GM18867 (cell line): Measurements from ENCODE around the gene NDUFAF7.
"Not testable (repeated sequence)": the region's sequence is repeated elsewhere in the genome, so short reads cannot be mapped to it uniquely, and the experiment has no call there.

ENCODE experiments used
- ATAC-seq: cut with Tn5 transposase; IDR thresholded peaks from one replicate; pipeline ENCODE4 v1.9.1; 2021; ENCODE audit warnings: mild to moderate bottlenecking, moderate library complexity; ENCODE audit not compliant: unreplicated experiment

NDUFAF7 gene, protein sequence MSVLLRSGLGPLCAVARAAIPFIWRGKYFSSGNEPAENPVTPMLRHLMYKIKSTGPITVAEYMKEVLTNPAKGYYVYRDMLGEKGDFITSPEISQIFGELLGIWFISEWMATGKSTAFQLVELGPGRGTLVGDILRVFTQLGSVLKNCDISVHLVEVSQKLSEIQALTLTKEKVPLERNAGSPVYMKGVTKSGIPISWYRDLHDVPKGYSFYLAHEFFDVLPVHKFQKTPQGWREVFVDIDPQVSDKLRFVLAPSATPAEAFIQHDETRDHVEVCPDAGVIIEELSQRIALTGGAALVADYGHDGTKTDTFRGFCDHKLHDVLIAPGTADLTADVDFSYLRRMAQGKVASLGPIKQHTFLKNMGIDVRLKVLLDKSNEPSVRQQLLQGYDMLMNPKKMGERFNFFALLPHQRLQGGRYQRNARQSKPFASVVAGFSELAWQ

DNA sequence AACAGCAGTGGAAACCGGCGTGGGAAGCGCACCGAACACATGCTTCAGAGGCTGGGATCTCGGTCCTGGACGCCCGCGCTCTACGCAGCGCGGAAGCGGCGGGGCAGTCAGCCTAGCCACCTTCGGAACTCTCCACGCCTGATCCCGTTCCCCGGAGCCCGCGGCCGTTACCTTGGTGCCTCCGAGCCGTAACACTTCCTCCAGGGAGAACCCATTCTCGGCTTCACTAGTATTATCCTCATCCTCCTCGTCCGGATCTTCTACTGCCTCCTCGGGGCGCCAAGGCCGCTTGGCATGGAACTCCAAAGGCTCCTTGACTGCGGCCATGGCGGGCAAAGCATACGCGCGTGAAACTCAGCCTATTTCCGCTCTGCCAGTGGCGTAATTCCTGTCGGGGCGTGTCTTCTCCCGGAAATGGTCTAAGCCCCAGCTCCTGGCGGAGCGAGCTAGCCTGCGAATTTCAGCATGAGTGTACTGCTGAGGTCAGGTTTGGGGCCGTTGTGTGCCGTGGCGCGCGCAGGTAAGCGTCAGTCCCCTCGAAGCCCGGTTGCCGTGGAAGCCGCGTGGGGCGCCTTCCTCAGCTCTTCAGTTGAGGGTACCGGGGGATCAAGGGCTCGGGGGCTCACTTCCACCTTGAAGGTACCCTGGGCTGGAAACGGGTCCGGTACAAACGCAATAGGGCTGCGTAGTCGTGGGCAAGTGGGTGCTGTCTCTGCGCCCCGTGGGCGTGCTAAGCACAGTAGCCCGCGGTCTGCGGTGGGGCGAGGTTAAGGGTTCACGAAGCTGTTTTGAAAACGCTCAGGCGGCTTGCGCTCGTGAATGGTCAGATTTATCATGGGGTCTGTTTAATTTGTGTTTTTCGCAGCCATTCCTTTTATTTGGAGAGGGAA lies at the start of gene NDUFAF7, which contains the start of gene CEBPZ:
Gene NDUFAF7, plus strand, starts transcription at position 418 of the 890 bp plus-strand sequence. Its CDS starts 48 bp downstream, at position 466.
Gene CEBPZ, minus strand, starts transcription at position 356 of the 890 bp plus-strand sequence. Its CDS starts 29 bp downstream, at position 327.
- peak; percentile 97 for ATAC-seq

DNA sequence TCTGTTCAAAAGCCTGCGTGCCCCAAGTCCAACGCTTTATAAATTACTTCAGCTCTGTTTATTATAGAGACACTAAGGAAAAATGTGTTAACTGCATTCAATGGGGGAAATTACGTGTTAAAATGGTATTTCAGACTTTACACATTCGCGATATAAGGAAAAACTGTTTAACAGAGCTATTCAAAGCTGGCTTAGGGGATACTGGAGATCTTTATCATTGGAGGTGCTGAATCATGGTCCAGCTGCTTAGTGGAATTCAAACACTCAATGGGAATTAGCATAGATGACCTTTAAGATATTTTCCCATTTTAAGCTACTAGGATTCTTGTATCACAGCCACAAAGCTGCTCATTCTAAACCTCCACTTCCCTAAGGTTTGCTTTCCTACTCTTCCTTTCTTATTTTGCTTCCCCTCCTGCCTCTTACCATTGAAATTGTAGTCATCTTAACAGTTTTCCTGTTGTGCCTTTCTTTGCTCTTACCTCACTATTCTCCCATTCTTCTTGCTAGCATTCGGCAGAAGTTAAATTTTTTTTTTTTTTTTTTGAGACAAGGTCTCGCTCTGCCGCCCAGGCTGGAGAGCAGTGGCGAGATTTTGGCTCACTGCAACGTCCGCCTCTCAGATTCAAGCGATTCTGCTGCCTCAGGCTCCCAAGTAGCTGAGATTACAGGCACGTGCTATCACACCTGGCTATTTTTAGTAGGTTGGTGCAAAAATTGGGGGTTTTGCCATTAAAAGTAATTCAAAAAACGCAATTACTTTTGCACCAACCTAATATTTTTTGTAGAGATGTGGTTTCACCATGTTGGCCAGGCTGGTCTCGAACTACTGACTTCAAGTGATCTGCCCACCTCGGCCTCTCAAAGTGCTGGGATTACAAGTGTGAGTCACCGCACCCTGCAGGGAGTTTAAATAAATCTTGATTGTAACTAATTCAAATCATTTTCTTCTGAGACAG lies 49.5 kb upstream of the NDUFAF7 start:
- ATAC-seq: no peak

DNA sequence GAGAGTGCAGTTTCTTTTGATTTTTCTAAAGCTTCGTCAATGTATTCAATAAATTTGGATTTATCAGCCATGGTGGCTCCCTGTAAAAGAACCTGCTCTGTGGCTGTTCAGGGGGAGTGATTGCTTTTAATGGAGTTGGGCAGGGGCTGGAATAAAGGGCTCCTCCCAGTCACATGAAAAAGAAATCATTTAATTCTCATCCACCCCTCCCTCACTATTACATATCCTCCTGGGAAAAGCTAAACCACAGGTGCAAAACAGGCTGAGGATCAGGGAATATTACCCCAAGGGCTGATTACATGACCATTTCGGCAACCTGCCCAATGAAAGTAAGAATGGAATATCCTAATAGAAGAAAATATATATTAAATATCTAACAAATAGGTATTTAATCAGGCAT lies 42.9 kb upstream of the NDUFAF7 start, which contains the start of gene SULT6B1:
Gene SULT6B1, minus strand, starts transcription at position 101 of the 400 bp plus-strand sequence. Its CDS starts 30 bp downstream, at position 71.
- no peak for ATAC-seq

DNA sequence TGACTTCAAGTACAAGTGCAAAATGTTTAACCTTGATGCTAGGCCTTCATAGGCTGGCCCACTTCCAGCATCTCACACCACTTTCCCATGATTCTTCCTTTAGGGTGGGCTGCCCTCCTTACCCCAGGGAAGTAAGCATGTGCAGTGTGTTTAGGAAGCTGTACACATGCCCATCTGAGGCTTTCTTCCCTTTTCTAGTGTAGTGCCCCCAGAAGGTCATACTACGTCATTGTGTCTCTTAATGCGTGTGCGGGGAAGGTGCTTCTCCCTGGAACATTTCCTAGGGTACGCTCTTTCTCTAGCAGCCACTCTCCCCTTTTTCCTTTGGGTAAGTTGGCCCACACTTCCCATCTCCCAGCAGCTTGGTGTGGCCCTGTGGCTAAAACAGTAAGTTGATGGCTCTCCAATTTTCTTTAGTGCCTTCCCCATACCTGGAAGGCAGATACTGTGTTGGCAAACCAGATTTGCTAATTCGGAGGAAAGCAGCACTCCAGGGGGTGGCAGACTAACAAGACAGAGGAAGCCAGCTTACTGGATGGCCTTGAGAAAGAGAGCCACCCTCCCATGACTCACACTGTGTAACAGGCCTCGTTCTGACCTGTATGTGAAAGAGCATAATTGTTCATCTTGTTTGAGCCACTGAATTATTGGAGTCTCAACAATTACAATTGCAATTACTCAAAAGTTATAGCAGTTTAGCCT lies 41.9 kb upstream of the NDUFAF7 start:
- no peak for ATAC-seq

DNA sequence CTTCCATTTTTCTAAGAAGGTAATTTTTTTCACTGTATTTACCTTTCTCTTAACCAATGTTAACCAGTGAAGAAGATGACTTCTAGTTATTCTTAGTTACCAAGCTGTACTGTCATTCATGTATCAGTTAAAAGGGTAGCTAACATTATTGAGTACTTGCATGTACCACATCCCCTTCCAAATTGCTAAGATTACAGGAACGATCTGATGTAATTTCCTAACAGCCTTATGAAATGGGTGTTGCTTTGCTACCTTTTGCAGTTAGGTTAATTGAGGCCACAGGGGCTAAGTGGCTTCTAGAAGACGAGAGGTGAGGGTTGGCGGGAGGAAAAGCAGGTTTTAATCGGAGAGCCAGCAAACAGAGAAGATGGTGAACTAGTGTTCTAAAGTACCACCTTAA lies 41.2 kb upstream of the NDUFAF7 start:
- ATAC-seq: no peak

DNA sequence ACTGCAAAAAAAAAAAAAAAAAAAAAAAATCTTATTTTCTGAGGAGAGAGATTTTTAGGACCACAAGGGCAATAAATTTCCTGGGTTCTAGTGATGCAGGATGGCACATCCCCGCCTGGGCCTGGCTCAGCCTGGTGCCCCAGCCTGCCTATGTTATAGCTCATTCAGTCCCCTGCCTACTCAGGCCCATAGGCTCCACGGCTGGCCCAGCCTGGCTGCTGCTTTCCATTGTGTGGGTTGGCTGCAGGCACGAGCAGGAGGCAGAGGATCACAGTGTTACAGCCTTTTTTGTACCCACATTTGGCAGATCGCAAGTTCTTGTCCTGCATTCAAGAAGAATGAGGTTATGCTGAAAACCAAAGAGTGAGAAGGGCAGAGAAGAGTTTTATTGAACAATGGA lies 40.2 kb upstream of the NDUFAF7 start:
- ATAC-seq: no peak

DNA sequence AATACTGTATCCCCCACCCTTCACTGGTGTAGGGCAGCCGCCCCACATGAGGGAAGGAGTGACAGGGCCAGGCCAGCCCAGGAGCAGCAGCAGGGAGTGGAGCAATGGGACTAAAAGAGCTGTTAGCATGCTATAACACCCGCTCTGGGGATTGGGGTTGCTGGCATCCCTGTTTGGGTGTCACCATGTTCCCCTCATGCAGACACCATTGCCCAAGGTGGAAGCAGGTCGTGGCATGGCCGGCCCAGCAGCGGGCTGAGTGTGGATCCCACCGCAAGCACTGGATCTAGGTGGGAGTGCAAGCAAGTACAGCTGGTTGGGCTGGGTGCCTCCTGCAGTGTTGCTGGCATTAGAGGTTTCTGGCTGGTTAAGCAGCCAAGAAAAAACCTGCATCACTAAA lies 39.7 kb upstream of the NDUFAF7 start:
- ATAC-seq: no peak

DNA sequence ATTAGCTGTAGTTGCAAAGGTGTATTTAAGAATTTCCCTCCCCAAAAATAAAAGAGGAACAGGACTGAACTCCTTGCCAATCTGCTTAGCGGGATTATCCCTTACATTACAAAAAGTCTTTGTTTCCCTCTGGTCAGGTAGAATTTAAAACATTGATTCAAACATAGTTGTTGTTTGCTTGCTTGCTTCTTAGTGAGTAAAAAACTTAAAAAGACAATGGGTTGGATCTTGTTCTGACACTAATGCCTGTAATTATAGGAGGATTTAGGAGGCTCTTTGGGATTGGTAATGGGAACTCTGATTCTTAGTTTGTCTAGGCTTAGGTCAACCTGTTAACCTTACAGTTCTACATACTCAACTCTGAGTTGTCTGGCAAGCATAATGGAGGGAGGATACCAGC lies 38.9 kb upstream of the NDUFAF7 start:
- ATAC-seq: no peak

DNA sequence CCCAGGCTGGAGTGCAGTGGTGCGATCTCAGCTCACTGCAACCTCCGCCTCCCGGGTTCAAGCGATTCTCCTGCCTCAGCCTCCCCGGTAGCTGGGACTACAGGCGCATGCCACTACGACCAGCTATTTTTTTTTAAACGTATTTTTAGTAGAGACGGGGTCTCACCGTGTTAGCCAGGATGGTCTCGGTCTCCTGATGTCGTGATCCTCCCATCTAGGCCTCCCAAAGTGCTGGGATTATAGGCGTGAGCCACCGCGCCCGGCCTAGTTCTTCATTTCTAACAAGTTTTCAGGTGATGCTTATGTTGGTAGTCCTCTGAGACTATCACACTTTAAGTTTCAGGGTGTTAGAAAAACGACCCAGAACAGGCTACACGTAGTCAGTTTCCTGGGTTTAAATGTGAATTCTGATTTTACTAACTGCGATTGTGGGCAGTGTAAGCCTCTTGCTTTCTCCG lies 35.6 kb upstream of the NDUFAF7 start:
- ATAC-seq: not testable (repeated sequence)

DNA sequence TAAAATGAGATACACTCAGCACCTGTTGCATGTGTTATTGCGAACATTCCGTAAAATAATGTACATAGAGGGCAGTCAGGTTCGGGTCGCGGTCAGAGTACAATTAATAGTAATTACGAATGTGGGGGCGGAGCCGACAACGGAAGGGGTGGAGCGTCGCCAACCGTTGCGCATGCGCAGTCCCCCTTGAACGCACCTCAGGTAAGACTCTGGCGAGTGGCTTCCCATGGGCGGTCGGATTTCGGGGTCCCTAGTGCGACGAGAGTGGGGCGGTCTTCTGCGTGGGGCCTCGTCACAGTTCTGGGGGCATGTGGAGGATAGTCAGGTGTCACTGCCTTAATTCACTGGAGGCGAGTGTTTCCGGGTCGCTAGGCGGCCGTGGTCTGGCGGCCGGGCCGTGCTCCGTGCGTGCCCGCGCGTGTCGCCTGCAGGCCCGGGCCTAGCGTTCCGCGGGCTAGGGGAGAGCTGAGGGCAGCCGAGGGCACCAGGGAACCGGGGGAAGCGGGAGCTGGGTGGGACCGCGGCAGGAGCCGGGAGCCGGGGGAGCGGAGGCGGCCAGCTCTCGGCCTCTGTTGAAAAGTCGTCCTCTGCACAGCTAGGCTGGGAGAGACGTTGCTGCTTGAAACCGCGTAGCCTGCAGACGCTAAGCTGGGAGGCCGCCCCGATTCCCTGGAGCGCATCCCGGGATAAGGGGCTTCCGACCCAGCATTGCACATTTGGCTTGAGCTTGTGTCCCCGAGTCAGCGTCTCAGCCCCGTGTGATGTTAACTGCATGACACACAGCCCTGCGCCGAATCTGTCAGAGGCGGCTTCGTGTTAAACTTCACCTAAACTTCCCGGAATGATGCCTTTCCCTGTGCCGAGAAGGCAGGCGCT lies 34.9 kb upstream of the NDUFAF7 start, which contains the start of gene CEBPZOS:
Gene CEBPZOS, plus strand, starts transcription at position 177 of the 876 bp plus-strand sequence. CDS start 3,209 bp downstream, outside the sequence.
- ATAC-seq: peak; percentile 77

DNA sequence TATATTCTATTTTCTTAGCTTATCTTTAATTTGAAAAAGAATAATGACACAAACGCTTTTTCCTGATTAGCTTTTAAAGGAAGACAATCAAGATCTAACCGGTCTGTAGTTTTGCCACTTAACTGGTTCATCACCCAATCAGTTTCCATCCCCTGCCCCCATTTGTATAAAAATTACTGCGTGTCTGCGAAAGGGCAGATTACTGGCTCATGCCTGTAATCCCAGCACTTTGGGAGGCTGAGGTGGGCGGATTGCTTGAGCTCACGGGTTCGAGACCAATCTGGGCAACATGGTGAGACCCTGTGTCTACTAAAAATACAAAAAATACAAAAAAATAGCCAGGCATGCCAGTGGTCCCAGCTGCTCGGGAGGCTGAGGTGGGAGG lies 32.8 kb upstream of the NDUFAF7 start:
- no peak for ATAC-seq

DNA sequence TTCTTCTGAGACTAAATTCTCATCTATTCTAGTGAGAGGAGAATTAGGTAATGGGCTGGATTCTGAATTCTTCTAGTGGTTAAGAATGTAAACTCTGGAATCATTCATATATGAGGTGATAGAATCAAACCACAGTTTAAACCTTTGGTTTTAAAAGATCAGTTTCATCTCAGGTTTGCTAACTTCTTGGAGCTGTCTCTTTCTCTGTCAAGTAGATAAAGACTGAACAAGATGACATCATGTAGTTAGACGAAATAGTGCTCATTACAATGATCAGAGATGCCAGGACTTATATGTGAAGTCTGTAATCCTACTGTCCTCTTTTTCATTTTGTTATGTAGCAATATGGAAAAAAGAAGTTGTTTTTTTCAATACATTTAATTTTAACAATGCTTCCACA lies 30.2 kb upstream of the NDUFAF7 start:
- ATAC-seq: no peak

DNA sequence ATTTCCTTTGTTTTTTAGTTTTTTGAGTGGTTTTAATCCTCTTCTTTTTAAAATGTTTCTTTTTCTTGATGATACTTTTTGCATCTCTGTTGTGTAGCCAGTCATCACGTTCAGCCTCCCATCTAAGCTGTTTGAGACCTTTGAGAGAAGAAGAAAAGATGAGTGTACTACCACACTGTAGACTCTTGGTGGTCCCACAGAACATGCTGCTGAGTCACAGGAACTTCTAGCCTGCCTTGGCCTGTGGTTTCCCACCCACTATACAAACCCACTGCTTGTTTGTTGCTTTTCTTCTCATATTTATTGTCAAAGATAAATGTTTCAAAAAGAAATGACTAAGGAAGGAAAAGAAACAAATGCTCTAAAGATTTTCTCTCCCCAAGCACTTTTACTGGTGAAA lies 29.7 kb upstream of the NDUFAF7 start:
- ATAC-seq: no peak

DNA sequence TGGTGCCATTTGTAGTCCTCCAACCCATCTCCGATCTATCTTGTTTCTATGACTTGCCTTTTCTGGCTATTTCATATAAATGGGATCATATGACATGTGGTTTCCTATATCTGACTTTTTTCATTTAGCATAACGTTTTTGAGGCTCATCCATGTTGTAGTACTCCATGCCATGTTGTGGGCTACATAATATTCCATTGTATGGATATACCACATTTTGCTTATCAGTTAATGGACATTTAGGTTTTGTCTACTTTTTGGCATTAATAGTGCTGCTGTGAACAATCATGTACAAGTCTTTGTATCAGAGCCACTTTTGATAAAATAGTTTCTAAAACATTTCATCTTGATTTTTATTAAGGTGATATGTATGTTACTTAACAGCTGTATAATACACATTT lies 27.8 kb upstream of the NDUFAF7 start:
- ATAC-seq: no peak

DNA sequence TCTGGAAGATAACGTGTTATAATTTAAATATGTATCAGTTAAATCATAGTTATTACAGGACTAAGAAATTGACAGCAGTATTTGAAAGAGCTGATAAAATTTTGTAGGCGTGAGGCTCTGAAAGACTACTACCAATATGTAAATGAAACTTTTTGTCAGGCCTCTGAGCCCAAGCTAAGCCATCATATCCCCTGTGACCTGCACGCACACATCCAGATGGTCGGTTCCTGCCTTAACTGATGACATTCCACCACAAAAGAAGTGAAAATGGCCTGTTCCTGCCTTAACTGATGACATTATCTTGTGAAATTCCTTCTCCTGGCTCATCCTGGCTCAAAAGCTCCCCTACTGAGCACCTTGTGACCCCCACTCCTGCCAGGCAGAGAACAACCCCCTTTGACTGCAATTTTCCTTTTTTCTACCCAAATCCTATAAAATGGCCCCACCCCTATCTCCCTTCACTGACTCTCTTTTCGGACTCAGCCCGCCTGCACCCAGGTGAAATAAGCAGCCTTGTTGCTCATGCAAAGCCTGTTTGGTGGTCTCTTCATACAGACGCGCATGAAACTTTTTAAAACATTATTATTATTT lies 26.3 kb upstream of the NDUFAF7 start:
- ATAC-seq: not testable (repeated sequence)

DNA sequence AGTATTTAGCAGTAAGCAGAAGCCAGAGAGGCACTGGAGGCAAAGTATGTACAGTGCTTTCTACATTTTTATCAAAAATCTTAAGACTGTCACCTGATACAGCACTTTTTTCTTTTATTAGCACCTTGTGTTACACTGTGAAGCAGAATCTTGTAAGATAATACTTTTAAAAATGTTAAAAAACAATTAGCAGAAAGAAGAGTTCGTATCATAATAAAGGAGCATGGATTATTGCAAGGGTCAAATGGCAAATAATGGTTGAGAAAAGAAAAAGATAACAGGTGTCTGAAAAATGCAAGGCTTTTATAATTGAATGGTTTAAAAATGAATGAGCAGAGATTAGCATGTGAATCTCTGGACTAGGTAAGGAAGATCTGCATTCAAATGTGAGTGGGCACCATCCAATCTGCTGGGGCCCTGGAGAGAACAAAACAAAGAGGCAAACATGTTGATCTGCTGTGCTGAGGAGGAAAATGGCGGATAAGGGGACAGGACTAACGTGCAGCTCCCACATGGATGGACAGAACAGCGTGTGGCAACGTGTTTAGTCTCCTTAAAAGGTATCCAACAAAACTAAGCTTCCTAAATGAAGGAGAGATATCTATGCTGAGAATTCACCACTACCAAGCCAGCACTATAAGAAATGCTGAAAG lies 25.6 kb upstream of the NDUFAF7 start:
- no peak for ATAC-seq

DNA sequence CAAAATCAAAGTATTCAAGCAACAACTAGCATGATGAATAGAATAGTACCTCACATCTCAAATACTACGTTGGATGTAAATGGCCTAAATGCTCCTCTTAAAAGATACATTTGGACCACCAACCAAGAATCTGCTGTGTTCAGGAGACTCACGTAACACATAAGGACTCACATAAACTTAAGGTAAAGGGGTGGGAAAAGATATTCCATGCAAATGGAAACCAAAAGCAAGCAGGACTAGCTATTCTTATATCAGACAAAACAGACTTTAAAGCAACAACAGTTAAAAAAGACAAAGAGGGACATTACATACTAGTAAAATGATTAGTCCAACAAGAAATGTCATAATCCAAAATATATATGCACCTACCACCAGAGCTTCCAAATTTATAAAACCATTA lies 24.7 kb upstream of the NDUFAF7 start:
- ATAC-seq: not testable (repeated sequence)

DNA sequence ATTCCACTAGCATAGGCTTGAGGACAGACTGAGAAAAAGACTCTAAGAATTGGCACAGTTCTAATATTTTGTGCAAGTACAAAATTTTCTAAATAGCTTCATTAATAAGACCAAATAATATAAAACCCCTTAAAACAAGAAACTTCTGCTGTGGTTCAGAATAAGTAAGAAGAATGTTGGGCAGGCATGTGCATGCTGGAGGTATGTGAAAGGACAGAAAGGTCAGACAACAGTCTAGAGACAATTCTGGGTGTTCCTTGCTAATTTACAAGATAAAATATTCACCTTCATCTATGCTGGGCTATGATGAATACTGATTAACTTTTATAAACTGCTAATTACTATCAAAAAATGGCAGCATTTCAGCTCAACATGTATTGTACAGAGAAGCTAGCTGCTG lies 20.2 kb upstream of the NDUFAF7 start:
- no peak for ATAC-seq
